Fibroblast of skin of back (primary cell): ENCODE measurements around the gene EGLN3.
A peak's percentile ranks its signal among the peaks of the same experiment; 100 is the strongest.

Source experiments
- DNase-seq: peaks from one replicate; pipeline ENCODE4 v3.0.0-alpha.2; 2013

Gene EGLN3

DNA sequence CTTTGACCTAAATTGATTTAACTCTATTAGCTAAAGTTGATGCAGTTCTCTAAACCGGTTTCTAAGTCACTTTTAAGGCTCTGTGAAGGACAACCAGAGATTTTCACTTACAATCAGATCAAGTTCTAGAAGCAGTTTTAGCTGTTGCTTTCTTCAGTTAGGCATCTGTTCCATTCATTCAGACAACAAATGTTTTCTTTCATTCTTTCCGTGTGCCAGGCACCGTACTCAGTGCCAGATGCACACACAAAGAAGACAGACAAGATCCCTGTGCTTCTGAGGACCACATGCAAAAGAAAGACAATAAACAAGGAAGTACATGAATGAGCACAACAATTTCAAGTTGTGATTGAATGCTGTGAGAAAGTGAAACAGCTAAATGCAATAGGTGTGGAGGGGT, 11.1 kb upstream of the EGLN3 start:
- no peak for DNase-seq

DNA sequence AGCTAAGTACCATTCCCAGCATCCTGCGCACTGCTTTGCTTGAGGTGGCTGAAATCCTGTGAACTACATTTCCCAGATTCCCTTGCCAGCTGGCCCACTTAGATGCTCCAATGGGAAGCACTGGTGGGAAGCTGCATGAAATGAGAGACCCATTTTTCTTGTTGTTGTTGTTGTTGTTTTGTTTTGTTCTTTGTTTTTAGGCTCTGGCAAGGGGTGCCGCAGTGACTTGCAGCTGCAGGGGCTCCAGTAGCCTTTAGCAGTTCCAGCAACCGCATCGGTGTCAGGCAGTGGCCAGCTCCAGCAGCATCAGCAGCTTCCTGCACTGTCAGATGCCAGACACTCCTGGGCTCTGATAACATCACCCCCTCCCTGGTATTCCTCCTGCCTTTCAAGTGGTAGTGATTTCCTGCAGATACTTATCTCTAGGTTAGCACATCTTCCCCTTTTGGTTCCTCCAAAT, 8.8 kb upstream of the EGLN3 start:
- no peak for DNase-seq

DNA sequence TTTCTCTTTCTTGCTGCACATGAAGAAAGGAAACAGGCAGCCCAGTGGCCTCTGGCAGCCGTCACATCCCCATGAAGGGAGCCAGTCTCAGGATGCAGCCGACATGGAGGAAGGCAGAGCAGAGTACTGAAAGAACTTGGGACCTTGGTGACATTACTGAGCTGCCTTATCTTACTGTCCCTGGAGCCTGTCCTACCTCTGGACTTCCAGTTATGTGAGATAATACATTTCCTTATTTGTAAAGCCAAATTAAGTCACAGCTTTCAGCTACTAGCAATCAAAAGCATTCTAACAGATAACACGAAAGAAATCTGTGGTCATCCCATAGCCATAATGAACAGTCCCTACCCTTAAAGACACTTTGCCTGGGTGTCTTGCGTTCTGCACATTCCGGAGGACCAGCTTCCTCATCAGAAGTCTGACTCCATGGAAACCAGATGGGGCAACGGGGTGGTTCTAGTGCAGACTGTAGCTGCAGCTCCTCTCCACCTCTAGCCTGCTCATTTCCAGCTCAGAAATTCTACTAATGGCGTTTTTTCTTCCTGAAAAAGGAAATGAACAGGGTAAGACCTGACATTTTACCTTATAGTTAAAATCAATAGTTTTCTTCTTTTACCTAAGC, 7.8 kb upstream of the EGLN3 start:
- no peak for DNase-seq

DNA sequence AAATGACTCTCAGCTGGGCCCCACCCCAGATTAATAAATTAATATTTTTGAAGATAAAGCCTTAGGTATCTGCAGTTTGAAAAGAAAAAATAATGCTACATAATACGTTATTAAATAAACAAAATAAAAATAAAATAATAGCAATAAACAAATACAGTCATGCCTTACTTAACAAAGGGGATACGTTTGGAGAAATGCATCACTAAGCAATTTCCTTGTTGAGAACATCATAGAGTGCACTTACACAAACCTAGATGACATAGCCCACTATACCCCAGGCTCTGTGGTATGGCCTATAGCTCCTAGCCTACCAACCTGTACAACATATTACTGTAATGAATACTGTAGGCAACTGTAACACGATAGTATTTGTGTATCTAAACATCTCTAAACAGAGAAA, 7.1 kb upstream of the EGLN3 start:
- DNase-seq: no peak

DNA sequence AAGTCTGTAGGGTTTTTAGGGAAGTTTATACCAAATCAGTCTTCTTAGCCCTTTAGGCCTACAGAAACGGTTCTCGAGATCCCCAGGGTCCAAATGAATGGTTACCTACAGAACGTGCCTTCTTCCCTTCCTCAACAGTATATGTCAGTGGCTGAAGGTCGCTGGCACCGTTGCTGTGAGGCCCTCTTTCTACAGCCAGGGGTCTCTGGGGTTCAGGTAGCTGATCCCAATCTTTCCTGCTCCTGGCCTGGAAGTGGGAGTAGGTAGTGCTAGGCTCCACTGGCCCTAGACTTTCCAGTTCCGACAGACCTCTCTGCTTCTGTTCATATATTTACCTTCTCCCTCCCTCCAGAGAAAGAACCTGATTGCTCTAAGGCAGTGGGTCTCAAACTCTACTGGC, 6.4 kb upstream of the EGLN3 start:
- DNase-seq: no peak

DNA sequence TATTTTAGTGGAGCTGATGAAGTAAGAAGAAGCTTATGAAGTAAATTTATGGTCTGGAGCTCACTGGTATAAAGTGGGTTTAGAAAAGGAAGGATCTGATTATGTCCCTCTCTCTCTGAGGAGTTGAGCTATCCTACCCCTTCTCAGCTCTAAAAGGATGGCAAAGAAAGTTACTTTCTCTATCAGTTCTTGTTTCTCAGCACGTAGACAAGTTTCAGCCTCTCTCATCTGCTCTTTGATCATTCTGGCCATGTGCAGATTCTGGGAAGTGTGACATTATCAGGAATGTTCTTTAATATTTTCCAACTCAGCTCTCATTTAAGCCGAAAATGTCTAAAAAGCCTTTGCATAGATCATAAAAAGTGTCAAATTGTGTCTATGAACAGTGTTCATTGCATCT, 5.8 kb upstream of the EGLN3 start:
- no peak for DNase-seq

DNA sequence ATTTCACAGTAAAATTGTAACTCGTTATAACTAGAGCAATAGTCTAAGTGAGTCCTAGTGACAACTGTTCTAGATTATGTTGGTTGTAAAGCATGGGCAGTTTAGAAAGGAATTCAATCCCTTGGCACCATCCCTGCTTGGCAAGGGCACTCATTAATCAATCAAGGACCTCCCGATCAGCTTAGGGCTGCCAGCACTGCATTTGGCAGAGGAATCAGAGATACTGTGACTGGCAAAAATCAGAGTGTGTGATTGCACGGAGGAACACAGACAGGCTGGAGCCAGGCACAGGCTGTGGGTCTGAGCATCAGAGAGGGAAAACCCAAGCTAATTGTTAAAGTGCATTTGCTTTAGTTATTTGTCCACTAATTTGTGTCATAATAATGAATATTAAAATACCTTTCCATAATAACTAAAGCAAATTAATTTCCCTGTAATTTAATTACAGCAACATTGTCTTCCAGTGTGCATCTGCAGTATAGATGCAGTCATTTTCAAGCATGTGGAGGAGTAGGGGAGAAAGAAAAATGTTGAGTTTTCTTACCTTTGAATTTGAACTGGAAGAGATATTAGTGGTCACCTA, 3.2 kb upstream of the EGLN3 start:
- DNase-seq: no peak

DNA sequence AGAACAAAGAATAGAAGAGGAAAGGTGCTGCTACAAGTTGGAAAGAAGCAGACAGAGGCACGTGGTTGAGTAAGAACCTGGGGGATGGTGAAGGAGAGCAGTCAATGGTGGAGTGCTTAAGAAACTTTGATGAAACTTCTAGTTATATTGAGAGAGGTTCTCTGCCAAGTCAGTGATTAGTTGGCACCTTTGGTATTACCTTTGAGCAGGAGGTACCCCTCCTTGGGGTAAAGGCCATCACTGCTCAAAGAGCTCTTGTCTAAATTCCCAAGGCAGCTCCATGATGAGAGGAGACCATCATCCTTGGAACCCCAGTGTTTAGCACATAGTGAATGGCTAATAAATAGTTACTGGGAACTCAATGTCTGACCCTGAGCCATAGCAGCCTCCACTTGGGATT, 1.7 kb upstream of the EGLN3 start:
- no peak for DNase-seq

DNA sequence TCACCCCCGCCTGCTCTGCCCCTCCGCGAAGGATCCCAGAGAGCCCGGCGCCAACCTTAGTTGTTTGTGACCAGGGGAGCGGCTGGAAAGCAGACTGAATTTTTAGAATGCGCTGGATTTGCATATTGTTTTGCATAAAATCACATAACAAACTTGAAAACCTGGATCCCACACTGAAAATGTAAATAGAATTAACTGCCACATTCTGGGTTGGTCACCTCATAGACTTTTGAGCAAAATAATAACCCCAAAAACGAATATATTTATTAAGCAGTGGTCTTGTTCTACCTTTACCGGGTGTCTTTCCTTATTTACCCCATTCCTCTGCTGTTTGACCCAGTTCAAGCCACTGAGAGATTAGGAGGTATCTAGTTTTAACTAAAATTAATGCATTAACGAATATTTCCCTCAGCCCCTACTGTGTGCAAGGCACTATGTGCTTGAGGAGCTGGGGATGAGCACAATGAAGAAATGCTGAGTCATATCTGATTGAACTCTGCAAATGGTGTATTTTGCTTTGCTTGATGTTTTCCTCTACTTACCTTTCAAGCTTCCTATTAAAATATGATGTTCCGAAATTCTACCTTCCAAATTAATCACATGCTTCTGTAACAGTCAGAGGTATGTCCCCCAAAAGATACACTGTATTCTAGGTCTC, 438 bp upstream of the EGLN3 start:
- no peak for DNase-seq

DNA sequence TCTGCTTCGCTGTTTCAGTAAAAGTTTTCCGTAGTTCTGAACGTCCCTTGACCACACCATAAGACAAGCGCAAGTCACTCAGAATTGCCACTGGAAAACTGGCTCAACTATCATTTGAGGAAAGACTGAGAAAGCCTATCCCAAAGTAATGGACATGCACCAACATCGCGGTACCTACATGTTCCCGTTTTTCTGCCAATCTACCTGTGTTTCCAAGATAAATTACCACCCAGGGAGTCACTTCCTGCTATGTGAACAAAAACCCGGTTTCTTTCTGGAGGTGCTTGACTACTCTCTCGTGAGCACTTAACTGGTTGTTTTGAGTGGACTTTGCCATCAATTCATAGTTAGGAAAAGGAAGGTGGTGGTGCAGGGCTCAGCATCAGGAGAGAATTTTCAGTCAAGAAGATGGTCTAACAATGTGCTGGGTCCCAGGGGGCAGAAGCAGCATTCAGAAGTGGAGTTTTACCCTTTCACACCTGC, 1.4 kb downstream of the EGLN3 start:
- no peak for DNase-seq

DNA sequence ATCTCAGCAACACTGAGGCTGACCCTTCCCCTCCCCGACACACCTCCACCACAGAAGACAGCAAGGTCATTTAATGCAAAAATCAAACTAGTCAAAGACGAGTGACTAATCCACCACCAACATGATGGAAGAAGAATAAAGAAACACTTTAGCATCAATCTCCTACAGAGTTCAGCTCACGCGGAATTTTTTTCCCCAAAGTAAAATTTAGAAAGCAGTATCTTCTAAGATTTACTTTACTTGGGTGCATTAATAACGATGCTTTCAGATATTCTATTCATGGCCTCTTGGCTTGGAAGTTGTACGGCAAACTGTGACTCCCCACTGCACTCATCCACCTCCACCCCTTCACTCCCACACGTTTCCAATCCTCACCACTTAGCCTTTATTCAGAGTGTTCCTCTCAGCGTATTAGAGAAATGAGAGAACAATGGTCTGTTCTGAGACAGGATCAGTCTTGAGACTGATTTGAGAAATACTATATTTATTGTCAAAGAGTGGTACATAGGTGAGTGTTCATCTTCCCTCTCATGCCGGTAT, 1.9 kb downstream of the EGLN3 start:
- DNase-seq: no peak

DNA sequence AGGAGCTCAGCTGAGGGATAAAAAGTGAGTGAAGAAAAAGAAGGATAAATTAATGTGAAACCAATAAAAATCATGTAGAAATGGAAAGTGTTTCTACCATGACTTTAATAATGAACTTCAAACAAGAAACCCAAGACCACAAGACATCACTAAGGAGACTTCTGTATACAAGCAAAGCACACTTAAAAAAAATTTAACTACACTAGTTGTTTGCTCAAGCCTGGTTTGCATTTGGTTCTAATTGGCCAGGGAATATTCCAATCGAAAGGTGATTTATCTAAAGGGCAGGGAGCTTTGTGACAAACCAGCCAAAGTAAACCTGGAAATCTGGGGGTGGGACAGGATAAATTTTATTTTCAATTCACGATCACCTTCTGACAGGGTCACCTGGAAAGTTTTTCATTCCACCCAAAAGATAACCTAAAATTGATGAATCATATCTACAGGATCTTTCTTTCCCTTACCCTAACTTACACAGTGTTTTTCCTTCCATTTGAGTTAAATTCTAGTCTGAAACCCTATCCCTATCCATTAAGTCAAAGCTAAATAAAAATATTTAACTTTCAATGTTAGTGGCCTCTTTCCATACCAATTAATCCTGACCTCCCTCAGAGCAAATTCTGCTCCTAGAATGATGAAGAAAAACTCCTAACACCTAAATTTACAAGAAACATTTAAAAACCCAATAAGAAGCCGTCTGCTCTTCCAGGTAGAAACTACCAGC, 2.6 kb downstream of the EGLN3 start:
- DNase-seq: no peak

DNA sequence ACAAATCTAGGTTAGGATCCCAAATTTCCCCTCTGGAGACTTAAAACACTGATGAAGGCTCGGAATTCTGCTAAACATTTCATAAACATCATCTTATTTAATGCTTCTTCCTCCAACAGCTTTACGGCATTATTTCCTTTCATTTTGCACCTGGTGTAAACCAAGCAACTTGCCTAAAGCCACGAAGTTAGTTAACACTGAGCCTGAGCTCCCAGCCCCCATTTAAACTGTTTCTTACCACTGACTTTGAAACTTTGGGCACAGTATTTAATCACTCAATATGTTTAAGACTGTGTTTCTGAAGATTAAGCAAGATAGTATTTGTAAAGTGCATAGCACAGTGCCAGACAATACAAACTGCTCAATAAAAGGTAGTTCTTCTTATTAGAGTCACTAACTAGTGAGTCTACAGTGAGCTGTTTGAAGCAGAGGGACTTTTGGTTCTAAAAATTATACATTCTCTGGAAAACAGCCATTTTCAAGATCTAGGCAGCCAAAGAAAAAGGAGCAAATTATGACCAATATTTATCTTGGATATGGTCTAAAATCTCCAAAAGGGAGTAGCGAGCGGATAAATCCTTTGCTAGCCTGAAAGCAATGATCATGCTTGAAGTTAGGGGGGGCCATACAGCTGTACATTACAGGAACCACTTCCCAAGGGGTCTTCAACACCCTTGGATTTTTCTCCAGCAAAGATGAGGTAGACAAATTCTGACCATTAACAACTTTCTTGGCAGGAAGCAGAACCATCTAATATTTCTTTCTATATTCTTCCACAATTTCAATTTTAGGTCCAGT, 4.0 kb downstream of the EGLN3 start:
- no peak for DNase-seq

DNA sequence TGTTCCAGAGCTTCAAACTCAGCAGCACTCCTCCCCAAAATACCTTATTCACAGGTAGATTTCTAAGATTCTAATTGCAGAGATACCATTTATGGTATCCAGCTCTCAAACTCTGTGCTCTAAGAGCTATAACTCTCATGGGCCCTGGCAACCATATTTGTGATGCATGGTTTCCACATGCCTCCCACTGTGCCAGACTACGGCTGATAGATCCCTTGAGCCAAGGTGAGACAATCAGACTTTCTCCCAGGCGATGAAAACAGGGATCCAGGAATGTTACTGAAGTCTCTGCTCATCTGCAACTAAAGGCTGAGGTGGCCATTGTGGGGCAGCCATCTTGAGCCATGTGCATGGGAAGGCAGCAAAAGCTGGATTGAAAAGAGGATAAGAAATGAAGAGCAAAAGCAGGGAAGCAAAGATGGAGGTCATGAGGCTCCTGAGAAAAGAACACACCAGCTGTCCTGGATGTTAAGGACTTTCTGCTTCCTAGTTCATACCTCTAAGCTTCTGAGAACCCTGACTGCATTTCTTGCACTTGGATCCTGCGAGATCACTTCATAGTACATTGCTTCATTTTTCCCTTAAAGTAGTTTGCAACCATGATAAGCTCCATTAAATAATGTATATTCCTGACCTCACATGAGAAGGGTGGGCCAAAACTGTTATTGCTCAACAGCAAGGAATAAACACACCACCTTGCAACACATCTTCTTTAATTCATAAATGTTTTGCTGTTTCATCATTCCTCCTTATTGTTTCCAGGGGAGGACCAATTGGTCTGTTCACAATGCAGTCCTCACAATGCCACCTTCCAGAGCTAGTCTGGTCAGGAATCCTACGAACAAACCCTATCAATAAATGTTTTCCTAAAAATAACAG, 5.4 kb downstream of the EGLN3 start:
- DNase-seq: no peak

DNA sequence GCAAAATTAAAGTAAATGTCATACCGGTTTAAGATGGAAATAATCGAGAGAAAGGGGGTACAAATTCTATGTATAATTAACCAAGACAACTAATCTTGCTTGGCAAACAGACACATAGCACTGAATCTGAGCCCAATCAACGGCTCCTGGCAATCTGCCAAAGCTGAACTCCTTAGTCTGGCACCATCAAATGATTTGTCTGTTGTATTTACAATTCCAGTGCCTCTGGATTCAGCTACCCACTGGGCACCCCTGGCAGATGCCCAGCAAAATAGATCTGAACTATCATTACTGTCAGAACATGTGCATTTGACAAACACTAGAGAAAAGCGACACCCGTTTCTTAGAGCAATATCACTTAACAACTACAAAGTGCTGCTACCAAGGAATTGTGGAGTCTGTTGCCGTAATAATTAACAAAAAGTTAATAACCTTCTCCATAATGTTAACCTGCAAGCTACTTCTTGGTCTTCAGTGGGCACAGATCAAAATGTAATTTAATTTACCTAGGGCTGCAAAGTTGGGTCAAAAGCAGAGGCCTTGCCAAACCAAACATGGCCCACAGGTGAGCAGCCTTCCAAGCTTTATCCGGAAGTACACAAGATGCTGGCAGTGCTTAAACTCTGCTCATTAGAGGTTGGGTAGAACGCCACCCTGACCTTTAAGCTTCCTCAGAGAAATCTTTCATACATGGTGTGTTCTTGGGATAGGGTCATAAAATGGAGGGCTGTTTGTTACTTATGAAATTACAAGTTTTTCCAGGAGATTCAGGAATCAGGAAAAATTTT, 7.6 kb downstream of the EGLN3 start:
- DNase-seq: no peak

DNA sequence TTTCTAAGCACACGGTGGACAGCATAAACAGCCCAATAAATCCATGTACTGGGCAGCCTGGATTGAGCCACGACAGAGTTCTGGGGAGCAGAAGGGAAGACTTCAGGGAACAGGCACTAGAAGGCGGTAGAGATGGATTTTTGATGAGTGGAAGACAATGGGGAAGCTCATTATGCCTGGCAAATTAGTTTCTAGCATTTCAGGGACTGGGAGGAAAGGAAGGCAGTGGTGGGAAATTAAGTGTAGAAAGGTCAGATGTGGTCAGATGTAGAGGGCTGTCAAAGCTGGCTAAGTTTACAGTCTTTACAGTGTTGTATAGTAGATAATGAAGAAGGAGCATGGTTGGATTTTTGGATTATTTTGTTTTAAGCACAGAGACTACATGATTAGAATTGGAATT, 9.2 kb downstream of the EGLN3 start:
- no peak for DNase-seq

DNA sequence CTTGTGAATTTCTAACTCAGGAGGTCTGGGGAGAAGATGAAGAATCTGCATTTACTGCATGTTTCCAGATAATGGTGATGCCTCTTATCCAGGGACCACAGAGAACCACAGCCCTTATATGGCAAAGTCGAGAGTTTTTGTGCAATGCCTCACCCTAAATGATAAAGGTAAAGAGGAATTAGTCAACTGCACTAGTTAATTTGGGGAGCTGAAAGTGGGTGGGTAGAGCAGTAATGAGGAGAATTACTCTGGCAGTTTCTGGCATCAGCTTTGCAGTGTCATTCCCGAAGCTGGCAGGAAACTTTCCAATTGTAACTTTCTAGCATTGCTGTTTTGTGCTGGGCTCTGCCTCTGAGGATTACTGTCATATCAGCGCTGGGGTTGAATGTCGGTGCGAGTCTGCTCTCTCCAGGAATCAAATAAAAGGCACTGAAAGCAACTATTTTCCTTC, 10.3 kb downstream of the EGLN3 start:
- no peak for DNase-seq

DNA sequence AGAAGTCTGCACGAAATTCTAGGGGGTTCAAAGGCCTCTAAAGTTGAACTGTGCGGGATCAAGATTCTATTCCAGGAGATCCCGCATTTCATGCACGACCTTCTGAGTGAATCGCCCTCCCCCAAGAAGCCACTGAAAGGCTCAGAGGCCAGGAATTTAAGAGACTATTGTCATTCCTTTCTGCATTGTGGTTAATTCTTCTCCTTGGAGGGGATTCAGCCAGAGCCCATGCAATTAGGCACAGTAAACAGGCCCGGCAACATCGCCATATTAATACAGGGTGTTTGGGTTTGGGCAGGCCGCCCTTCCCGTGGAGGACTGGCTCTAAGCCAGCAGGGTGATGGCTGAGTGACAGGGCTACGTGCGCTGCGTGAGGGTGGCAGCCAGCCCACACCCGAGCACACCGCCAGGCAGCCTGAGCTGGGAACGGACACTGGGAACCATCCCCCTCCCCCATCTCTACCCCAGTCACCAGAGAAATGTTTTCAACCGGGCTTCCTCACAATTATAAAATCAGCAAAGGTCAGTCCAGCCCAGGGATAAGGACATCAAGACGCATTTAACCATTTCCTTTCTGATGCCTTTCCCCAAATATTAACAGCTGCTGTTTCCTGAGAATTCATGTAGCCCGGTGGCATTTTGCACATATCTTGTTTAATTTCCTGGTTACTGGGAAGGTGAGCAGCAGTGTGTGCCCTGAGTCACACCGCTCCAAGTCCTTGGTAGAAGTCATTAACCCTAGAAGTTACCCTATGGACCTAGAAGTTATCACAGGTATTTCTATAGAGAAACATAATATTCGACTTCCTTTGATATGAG, 12.5 kb downstream of the EGLN3 start:
- DNase-seq: peak; percentile 80

DNA sequence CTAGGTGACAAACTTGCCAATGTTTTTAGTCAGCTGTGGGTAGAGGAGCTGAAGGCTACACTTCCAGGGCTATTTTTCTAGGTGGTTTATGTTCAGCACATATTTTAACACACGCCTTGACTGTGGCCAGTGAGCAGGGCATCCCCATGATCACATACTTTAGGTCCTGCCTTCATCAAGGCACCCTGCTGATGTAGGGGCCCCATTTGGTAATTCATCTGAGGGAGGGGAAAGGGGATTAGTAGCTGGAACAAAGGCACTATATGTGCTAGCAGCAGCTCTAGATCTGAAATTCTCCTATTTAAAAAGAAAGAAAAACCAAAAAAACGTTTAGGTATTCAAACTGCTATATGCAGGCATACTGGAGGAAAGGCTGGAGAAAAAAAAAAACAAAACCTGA, 14.5 kb downstream of the EGLN3 start:
- DNase-seq: no peak

DNA sequence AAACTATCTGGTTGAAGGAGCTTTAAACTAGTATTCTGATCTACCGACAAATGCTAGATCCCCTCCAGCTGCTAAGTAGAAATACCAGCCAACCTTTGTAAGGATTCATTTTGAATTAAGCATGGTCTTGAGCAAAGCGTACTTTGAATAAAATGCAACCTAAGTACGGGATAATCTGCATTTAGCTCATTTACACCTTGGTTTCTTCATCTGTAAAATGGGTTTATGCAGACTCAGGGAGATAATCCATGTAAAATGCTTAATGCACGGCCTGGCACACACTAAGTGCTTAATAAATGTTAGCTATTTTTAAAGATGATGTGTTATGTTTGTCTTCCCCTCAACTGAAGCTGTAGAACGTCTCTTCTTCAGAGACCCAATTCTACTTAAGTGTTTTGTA, 15.9 kb downstream of the EGLN3 start:
- DNase-seq: no peak
